K562 (cell line): ENCODE data around the gene KIF23. TPM values are rescaled to one million over a fixed set of nuclear protein-coding genes. Genes with fewer than 3 reads are reported as not detected.

Experiments used
- ARID2 ChIP-seq: fragments of 450-650 bp; IDR thresholded peaks from 2 replicates; pipeline ENCODE4 v1.6.1; 2017; ENCODE audit warnings: antibody characterized with exemption, mild to moderate bottlenecking
- CBFA2T2 ChIP-seq: fragments of 450-650 bp; conservative IDR thresholded peaks from 2 replicates; pipeline ENCODE4 v1.6.1; 2017; ENCODE audit warnings: mild to moderate bottlenecking
- ETS2 ChIP-seq: IDR thresholded peaks from 2 replicates; pipeline ENCODE4 v1.6.1; 2016; ENCODE audit warnings: borderline replicate concordance, missing genetic modification characterization, mild to moderate bottlenecking, moderate library complexity, missing compliant biosample characterization; ENCODE audit not compliant: poor library complexity, severe bottlenecking
- KLF16 ChIP-seq: IDR thresholded peaks from 2 replicates; pipeline ENCODE4 v1.6.1; 2016; ENCODE audit warnings: antibody characterized with exemption
- MAFK ChIP-seq: IDR thresholded peaks from 2 replicates; pipeline ENCODE4 v1.6.1; 2011; ENCODE audit warnings: low read length, improper control_type of control experiment
- NFXL1 ChIP-seq: fragments of 450-650 bp; formaldehyde crosslinking; IDR thresholded peaks from 2 replicates; pipeline ENCODE4 v1.4.0; 2021; ENCODE audit warnings: mild to moderate bottlenecking
- PHF8 ChIP-seq: fragments of 200-600 bp; sonication (generic); IDR thresholded peaks from 2 replicates; pipeline ENCODE4 v1.6.1; 2012; ENCODE audit warnings: mixed run types, mild to moderate bottlenecking, inconsistent platforms, low read length, moderate library complexity, borderline replicate concordance
- PML ChIP-seq: IDR thresholded peaks from 2 replicates; pipeline ENCODE4 v1.6.1; 2012; ENCODE audit warnings: low read length, inconsistent platforms
- POLR2AphosphoS2 ChIP-seq: IDR thresholded peaks from 2 replicates; pipeline ENCODE4 v1.6.1; 2012; ENCODE audit warnings: low read length, improper control_type of control experiment
- RBM15 ChIP-seq: fragments of 200-400 bp; formaldehyde crosslinking; IDR thresholded peaks from 2 replicates; pipeline ENCODE4 v1.6.1; 2018; ENCODE audit warnings: mild to moderate bottlenecking, low read length, moderate library complexity; ENCODE audit not compliant: insufficient read depth
- TBP ChIP-seq: optimal IDR thresholded peaks from 2 replicates; pipeline ENCODE3; 2011; ENCODE audit warnings: low read depth, low read length, improper control_type of control experiment
- TRIM28 ChIP-seq: fragments of 450-650 bp; IDR thresholded peaks from 2 replicates; pipeline ENCODE4 v1.6.1; 2017
- ZBTB1 ChIP-seq: sonication (generic); formaldehyde crosslinking; IDR thresholded peaks from 2 replicates; pipeline ENCODE4 v1.8.1; 2023; ENCODE audit warnings: missing genetic modification reagents, low read depth, mild to moderate bottlenecking, borderline replicate concordance
- ZNF23 ChIP-seq: fragments of 250-450 bp; sonication (Bioruptor Pico); IDR thresholded peaks from 2 replicates; pipeline ENCODE4 v1.4.0; 2020; ENCODE audit warnings: mild to moderate bottlenecking
- polyA plus RNA-seq, 8 experiments: library from polyadenylated mRNA; depleted of rRNA in 4 of 8; stranded (reverse) in 5 of 8; unstranded in 3 of 8; fragments of >200 nt; fragmentation: Nextera tagmentation in 2 of 8; fragmentation: Illumina TruSeq in 1 of 8; extraction: Ambion mirVana in 2 of 8; extraction: Trizol in 1 of 8; gene quantifications; 2 replicates each; pipeline versions ENCODE4 v1.2.1 to v1.2.3, GENCODE V29; 2011 to 2014; ENCODE audit warnings: inconsistent platforms in 1 of 8, missing spikeins in 1 of 8
- total RNA-seq, 7 experiments: library from RNA; depleted of rRNA in 6 of 7; stranded (reverse); fragments of >200 nt in 6 of 7; fragmentation: Illumina TruSeq in 2 of 7; extraction: Trizol in 2 of 7; gene quantifications; 2 replicates each; pipeline versions ENCODE4 v1.2.1 to v1.2.3, GENCODE V29; 2011 to 2021; ENCODE audit warnings: low replicate concordance in 1 of 7
- TF ChIP-seq, protein P1 (sequence below): fragments of 450-650 bp; IDR thresholded peaks from 2 replicates; pipeline ENCODE4 v1.6.1; 2017; ENCODE audit warnings: antibody characterized with exemption
- TF ChIP-seq, protein P2 (sequence below), 2 experiments: IDR thresholded peaks in 1 of 2; conservative IDR thresholded peaks in 1 of 2; 2 replicates each; pipeline ENCODE4 v1.6.1; 2016; ENCODE audit warnings: low read depth in 2 of 2, mild to moderate bottlenecking in 1 of 2, missing compliant biosample characterization in 1 of 2, missing genetic modification characterization in 1 of 2, moderate library complexity in 1 of 2
- TF ChIP-seq, protein P3 (sequence below): fragments of 450-650 bp; IDR thresholded peaks from 2 replicates; pipeline ENCODE4 v1.6.1; 2016; ENCODE audit warnings: borderline replicate concordance
- TF ChIP-seq, protein P4 (sequence below): sonication (generic); formaldehyde crosslinking; IDR thresholded peaks from 2 replicates; pipeline ENCODE4 v1.8.0; 2022; ENCODE audit warnings: missing genetic modification reagents, mild to moderate bottlenecking, moderate library complexity, borderline replicate concordance
- TF ChIP-seq, protein P5 (sequence below): fragments of 450-650 bp; IDR thresholded peaks from 2 replicates; pipeline ENCODE4 v1.6.1; 2016; ENCODE audit warnings: low read depth, mild to moderate bottlenecking, moderate library complexity

KIF23 gene
- total and polyA plus RNA-seq, 9 of the 15 experiments (the other 6 are each of a cell fraction or from before 2014, with no cell fraction given): 29.4 to 58.2 (median 41.9) TPM

DNA sequence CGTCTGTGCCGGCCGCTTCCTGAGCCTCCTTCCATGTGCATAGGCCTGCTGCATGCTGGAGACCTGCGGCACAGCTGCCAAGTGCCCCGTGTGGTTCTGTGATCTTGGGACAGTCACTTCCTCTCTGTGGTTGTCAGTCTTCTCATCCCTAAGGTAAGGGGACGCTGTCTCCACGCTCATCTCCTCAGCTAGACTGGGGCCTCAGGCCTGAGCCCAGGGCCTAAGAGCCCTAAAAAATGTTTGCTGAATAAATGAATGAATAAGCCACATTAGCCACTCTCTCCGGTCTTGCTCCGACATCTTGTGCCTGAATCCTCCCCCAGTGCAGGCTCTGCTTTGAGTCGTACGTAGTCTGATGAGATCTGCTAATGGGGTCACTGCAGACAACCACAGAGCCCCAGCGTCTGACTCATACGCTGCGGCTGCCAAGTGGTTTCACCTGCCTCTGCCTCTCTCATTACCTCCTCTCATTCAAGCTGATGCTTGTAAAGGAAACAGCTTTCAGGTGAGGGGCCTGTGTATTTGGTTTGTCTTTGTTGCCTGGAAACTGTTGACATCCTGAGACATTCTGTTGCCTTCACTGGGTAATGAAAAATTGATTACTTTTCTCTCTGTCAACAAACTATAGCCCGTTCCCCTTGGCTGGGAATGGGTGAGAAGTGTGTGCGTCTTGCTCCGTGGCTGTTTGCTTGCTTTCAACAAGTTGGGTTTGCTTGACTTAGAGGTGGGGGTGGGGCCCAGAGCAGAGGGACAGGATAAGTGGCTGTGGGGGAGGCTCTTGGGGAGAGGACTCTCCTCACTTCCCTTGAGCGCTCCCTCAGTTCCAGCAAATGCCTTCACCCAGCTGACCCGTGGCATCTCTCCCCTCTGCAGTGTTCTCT is 54.3 kb downstream of the KIF23 start (continued):
- TF ChIP-seq, protein P1, sequence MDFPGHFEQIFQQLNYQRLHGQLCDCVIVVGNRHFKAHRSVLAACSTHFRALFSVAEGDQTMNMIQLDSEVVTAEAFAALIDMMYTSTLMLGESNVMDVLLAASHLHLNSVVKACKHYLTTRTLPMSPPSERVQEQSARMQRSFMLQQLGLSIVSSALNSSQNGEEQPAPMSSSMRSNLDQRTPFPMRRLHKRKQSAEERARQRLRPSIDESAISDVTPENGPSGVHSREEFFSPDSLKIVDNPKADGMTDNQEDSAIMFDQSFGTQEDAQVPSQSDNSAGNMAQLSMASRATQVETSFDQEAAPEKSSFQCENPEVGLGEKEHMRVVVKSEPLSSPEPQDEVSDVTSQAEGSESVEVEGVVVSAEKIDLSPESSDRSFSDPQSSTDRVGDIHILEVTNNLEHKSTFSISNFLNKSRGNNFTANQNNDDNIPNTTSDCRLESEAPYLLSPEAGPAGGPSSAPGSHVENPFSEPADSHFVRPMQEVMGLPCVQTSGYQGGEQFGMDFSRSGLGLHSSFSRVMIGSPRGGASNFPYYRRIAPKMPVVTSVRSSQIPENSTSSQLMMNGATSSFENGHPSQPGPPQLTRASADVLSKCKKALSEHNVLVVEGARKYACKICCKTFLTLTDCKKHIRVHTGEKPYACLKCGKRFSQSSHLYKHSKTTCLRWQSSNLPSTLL: no peak
- no peak for TF ChIP-seq ETS2
- TF ChIP-seq RBM15: no peak
- no peak for TF ChIP-seq POLR2AphosphoS2
- TF ChIP-seq, protein P2, sequence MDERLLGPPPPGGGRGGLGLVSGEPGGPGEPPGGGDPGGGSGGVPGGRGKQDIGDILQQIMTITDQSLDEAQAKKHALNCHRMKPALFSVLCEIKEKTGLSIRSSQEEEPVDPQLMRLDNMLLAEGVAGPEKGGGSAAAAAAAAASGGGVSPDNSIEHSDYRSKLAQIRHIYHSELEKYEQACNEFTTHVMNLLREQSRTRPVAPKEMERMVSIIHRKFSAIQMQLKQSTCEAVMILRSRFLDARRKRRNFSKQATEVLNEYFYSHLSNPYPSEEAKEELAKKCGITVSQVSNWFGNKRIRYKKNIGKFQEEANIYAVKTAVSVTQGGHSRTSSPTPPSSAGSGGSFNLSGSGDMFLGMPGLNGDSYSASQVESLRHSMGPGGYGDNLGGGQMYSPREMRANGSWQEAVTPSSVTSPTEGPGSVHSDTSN (CRISPR knock-in tag; IDR thresholded peaks at IDR 0.05; ENCODE audit: low read depth): no peak
- TF ChIP-seq, protein P2 (tag; conservative IDR thresholded peaks at IDR 0.05; ENCODE audit: low read depth): 0 out of 2 replicates have a peak, but pooled peaks have one; percentile 15
- no peak for TF ChIP-seq PML
- peak; percentile 66; the same call in 1 of the 2 replicates for TF ChIP-seq ZBTB1 (CRISPR knock-in tag)
- TF ChIP-seq PHF8: 0 out of 2 replicates have a peak, but pooled peaks have one; percentile 10
- TF ChIP-seq, protein P3, sequence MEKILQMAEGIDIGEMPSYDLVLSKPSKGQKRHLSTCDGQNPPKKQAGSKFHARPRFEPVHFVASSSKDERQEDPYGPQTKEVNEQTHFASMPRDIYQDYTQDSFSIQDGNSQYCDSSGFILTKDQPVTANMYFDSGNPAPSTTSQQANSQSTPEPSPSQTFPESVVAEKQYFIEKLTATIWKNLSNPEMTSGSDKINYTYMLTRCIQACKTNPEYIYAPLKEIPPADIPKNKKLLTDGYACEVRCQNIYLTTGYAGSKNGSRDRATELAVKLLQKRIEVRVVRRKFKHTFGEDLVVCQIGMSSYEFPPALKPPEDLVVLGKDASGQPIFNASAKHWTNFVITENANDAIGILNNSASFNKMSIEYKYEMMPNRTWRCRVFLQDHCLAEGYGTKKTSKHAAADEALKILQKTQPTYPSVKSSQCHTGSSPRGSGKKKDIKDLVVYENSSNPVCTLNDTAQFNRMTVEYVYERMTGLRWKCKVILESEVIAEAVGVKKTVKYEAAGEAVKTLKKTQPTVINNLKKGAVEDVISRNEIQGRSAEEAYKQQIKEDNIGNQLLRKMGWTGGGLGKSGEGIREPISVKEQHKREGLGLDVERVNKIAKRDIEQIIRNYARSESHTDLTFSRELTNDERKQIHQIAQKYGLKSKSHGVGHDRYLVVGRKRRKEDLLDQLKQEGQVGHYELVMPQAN: no peak
- no peak for TF ChIP-seq NFXL1 (CRISPR knock-in tag)
- TF ChIP-seq, protein P4, sequence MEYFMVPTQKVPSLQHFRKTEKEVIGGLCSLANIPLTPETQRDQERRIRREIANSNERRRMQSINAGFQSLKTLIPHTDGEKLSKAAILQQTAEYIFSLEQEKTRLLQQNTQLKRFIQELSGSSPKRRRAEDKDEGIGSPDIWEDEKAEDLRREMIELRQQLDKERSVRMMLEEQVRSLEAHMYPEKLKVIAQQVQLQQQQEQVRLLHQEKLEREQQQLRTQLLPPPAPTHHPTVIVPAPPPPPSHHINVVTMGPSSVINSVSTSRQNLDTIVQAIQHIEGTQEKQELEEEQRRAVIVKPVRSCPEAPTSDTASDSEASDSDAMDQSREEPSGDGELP (CRISPR knock-in tag): peak; percentile 31; the same call in 1 of the 2 replicates
- no peak for TF ChIP-seq TRIM28
- no peak for TF ChIP-seq ARID2
- TF ChIP-seq MAFK: no peak
- no peak for TF ChIP-seq ZNF23 (CRISPR knock-in tag)
- TF ChIP-seq KLF16: peak; percentile 22; the same call in 1 of the 2 replicates
- no peak for TF ChIP-seq TBP
- TF ChIP-seq, protein P5, sequence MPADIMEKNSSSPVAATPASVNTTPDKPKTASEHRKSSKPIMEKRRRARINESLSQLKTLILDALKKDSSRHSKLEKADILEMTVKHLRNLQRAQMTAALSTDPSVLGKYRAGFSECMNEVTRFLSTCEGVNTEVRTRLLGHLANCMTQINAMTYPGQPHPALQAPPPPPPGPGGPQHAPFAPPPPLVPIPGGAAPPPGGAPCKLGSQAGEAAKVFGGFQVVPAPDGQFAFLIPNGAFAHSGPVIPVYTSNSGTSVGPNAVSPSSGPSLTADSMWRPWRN: peak; percentile 62; the same call in 1 of the 2 replicates
- peak; percentile 28; the same call in 1 of the 2 replicates for TF ChIP-seq CBFA2T2
